Left kidney (tissue), 2 donors: ENCODE measurements around the gene TWIST1. TPM values are rescaled to one million over a fixed set of nuclear protein-coding genes. Genes with fewer than 3 reads are reported as not detected.

Source experiments
- DNase-seq: peaks from one replicate; pipeline ENCODE4 v3.0.0-alpha.2; 2013
- polyA plus RNA-seq: library from polyadenylated mRNA; unstranded; fragments of 120-200 nt; gene quantifications from one replicate; pipeline ENCODE4 v1.2.1, GENCODE V29; 2013; ENCODE audit not compliant: insufficient read length

The TWIST1 gene
- polyA plus RNA-seq, 1 donor: 6.6 TPM

- no peak for DNase-seq
These were observed 20.0 kb downstream of the TWIST1 start for GRCh38 chr7:19097165-19098055.

DNA sequence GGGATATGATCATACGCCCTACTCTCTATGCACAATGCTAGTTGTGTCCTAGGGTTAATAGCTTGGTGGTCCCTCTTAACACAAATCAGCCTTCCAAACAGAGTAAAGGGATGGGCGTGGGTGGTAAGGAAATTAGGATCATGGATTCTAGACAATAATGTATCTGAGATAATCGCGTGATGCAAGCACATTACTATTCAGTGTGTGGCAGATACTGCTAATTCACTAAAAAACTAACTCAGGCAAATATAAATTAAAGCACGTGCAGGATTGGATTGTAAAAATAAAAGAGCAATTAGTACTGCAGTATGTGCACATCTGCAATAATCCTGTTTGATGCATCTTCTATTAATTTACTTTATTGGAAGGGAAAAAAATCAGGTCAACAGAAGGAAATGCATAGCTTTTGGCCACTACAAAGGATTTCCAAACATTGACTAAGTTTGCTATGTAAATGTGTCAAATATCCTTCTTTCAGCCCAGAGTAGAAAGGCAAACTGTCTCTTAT, 22.0 kb downstream of the TWIST1 start:
- DNase-seq: no peak

GRCh38 chr7:19094598-19095352, 22.7 kb downstream of the TWIST1 start:
- no peak for DNase-seq

DNA sequence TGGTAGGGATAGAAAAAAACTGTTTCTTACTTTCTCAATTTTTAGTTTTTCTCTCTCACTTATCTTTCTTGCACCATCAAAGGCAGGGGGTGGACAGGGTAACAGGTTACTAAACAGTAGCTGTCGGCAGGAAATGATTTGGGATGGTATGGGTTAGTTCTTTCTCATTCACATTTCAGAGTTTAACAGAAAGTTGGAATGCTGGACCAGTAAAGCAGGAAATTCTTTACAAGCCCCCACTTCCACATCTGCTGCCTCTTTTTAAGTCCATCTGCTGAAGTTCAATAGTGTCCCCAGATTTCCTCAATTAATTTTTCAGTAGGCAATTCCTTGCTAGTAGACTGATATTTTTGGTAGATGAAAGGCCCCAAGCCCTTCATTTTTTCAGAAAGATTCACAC, 23.3 kb downstream of the TWIST1 start:
- no peak for DNase-seq

GRCh38 chr7:19091550-19092200, 25.8 kb downstream of the TWIST1 start:
- no peak for DNase-seq

GRCh38 chr7:19090526-19090925, 26.9 kb downstream of the TWIST1 start:
- DNase-seq: no peak

DNA sequence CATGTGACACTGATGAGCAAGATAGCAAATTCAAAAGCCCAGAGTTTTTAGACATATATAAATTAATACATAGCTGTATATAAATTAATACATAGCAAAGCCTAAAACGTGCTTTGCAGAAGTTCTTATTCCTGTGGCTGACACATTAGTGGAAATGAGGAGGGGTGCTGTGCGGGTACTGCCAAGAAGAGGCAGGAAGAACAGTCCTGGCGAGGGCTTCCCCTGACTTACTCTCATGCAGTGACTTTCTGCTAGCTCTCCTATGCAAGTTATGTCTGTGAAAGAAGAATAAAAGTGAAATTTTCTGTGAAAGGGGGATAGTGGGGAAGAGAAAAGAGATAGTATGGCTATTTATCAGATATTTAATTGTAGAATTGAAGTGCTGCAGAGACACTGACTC, 27.6 kb downstream of the TWIST1 start:
- DNase-seq: no peak

DNA sequence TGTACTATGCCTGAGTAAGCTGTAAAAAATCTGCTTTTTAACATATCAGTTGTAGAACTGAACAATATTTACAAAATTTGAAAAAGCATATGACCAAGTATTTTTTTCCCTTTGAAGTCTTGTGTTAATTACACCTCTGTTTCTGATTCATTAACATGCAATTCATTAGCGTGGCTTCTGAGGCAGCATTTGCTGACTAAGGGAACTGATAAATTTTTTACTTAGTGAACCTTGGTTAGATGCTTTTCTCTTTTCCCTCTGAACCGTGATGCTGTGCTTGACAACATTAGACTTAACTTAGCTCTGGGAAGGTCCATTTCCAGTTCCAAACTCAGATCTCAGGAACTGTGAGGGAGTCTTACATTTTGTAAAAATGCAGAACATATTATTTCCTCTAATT, 28.1 kb downstream of the TWIST1 start:
- DNase-seq: no peak

- DNase-seq: no peak
These were observed 37.3 kb downstream of the TWIST1 start for GRCh38 chr7:19080093-19080492.

- no peak for DNase-seq
These were observed 38.4 kb downstream of the TWIST1 start for GRCh38 chr7:19079066-19079465.

- no peak for DNase-seq
These were observed 47.6 kb downstream of the TWIST1 start for GRCh38 chr7:19069842-19070241.

DNA sequence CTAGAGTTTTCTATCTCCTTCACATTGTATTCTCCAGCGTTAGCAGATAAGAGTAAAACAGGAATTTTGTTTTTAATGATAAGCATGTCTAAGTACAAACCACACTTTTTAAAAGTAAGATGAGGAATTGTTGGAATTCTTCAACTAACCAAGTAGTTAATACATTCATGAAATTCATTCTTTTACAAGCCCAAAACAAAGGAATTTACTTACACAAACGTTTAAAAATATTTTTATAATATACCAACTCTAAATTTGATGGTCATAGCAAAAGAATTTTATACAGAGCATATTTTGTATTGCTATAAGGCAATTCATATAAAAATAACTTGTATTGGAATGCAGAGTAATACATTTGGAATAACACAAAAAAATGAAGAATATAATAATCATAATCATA, 51.3 kb downstream of the TWIST1 start:
- no peak for DNase-seq

Other genes with a start within 250 kb of the TWIST1 start
- gene FERD3L, start 27.8 kb upstream of the TWIST1 start, polyA plus RNA-seq: not detected